Prostate gland (tissue), 2 donors: Measurements from ENCODE around the gene WDR3.

Experiments
- POLR2A ChIP-seq: fragments of 450-650 bp; IDR thresholded peaks from one replicate; pipeline ENCODE4 v1.6.1; 2016; ENCODE audit warnings: antibody characterized with exemption, mild to moderate bottlenecking
- POLR2AphosphoS5 ChIP-seq: sonication (generic); formaldehyde crosslinking; IDR thresholded peaks from one replicate; pipeline ENCODE4 v1.6.1; 2017; ENCODE audit warnings: antibody characterized with exemption
- TF ChIP-seq, protein P1 (sequence below), 4 experiments: fragments of 200-600 bp in 2 of 4; fragments of 450-650 bp in 2 of 4; sonication (generic) in 2 of 4; IDR thresholded peaks; 1 replicate in 3 of 4; 2 replicates in 1 of 4; pipeline ENCODE4 v1.5.1; 2016 to 2019; ENCODE audit warnings: antibody characterized with exemption in 4 of 4, mild to moderate bottlenecking in 2 of 4, moderate library complexity in 2 of 4

DNA sequence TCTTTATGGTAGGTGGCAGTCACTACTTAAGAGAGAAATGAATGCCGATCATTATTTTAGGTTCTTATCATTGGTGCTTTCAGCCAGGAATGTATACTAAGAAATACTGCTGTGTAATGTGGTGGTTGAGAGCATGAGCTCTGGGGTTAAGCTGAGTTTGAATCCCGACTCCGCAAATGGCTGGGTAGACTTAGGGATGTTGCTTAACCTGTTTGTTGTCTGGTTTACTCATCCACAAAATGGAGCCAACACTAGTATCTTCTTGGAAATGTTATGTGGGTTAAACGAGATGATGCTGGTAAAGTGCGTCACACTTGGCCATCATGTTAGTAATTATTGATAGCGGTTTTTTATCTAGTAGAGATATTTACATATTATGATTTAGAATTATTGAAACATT lies 83.8 kb downstream of the WDR3 start:
- TF ChIP-seq POLR2AphosphoS5 (no peak), POLR2A (no peak)
- TF ChIP-seq, protein P1, sequence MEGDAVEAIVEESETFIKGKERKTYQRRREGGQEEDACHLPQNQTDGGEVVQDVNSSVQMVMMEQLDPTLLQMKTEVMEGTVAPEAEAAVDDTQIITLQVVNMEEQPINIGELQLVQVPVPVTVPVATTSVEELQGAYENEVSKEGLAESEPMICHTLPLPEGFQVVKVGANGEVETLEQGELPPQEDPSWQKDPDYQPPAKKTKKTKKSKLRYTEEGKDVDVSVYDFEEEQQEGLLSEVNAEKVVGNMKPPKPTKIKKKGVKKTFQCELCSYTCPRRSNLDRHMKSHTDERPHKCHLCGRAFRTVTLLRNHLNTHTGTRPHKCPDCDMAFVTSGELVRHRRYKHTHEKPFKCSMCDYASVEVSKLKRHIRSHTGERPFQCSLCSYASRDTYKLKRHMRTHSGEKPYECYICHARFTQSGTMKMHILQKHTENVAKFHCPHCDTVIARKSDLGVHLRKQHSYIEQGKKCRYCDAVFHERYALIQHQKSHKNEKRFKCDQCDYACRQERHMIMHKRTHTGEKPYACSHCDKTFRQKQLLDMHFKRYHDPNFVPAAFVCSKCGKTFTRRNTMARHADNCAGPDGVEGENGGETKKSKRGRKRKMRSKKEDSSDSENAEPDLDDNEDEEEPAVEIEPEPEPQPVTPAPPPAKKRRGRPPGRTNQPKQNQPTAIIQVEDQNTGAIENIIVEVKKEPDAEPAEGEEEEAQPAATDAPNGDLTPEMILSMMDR (IDR thresholded peaks at IDR 0.05), result no peak
